Gastroesophageal sphincter (tissue), 4 donors: Measurements from ENCODE around the gene MED12. TPM values are rescaled to one million over a fixed set of nuclear protein-coding genes. Genes with fewer than 3 reads are reported as not detected.

ENCODE experiments used
- ATAC-seq: fragments of 150-250 bp; one replicate; pipeline ENCODE4 v1.9.1; 2016; ENCODE audit warnings: mild to moderate bottlenecking, moderate library complexity
- H3K27ac ChIP-seq, 4 donors: fragments of 200-600 bp; sonication (generic) in 3 of 4; 1 replicate in 3 of 4; 2 replicates in 1 of 4; pipeline ENCODE4 v1.5.1; 2016 to 2019
- H3K27me3 ChIP-seq: fragments of 200-600 bp; sonication (generic); one replicate; pipeline ENCODE4 v1.5.1; 2019
- H3K36me3 ChIP-seq, 2 donors: fragments of 200-600 bp; sonication (generic); one replicate each; pipeline ENCODE4 v1.5.1; 2019; ENCODE audit warnings: control low read depth in 1 of 2
- H3K4me1 ChIP-seq, 3 donors: fragments of 200-600 bp; sonication (generic); 1 replicate in 2 of 3; 2 replicates in 1 of 3; pipeline ENCODE4 v1.5.1; 2016 to 2019; ENCODE audit warnings: control low read depth in 2 of 3
- H3K4me3 ChIP-seq, 2 donors: fragments of 200-600 bp; sonication (generic); one replicate each; pipeline ENCODE4 v1.5.1; 2019; ENCODE audit warnings: mild to moderate bottlenecking in 1 of 2, moderate library complexity in 1 of 2
- H3K9me3 ChIP-seq, 3 donors: fragments of 200-600 bp; sonication (generic); one replicate each; pipeline ENCODE4 v1.5.1; 2017 to 2019; ENCODE audit warnings: control low read depth in 2 of 3
- CTCF ChIP-seq, 4 experiments: fragments of 200-600 bp in 2 of 4; fragments of 450-650 bp in 2 of 4; sonication (generic) in 1 of 4; IDR thresholded peaks; one replicate each; pipeline ENCODE4 v1.5.1; 2017 to 2019; ENCODE audit warnings: antibody characterized with exemption in 4 of 4, mild to moderate bottlenecking in 2 of 4, moderate library complexity in 2 of 4
- EP300 ChIP-seq: sonication (generic); formaldehyde crosslinking; IDR thresholded peaks from one replicate; pipeline ENCODE4 v1.6.1; 2017; ENCODE audit warnings: antibody characterized with exemption, mild to moderate bottlenecking
- POLR2A ChIP-seq, 2 donors: fragments of 450-650 bp; IDR thresholded peaks; one replicate each; pipeline ENCODE4 v1.6.1; 2017; ENCODE audit warnings: antibody characterized with exemption in 2 of 2, mild to moderate bottlenecking in 2 of 2, moderate library complexity in 1 of 2
- POLR2AphosphoS5 ChIP-seq: sonication (generic); formaldehyde crosslinking; IDR thresholded peaks from one replicate; pipeline ENCODE4 v1.6.1; 2017; ENCODE audit warnings: antibody characterized with exemption
- WGBS, 2 donors: methylation state at CpG; one replicate each; pipeline ENCODE4 v1.1.5; 2018; ENCODE audit warnings: low coverage in 1 of 2; 5-methylcytosine and 5-hydroxymethylcytosine counted together
- total RNA-seq, 4 donors: library from RNA; depleted of rRNA; stranded (reverse); fragments of >200 nt; gene quantifications; one replicate each; pipeline ENCODE4 v1.1.0, GENCODE V29; 2016

MED12 gene
- total RNA-seq, 4 donors from 2014 or later: 19.7 to 30.2 (median 26.2) TPM

GRCh38 chrX:71144651-71145050, 26.3 kb downstream of the MED12 start, which contains the start of gene NLGN3:
NLGN3 (plus strand) TSS chrX:71144841; CDS start chrX:71147750, 2,909 bp downstream.
- WGBS, 2 donors: 62% methylated on average over 3 of the region's 28 CpGs; no CpG with 5 or more reads in 1 of the 2 donors
- H3K27me3 ChIP-seq: no peaks in the 10 kb centered on the region
- ATAC-seq: no peak
- peak within 1 kb of the TSS in 1 of 4 donors; percentile 14 for H3K27ac ChIP-seq
- no peak for TF ChIP-seq POLR2AphosphoS5
- no peak for TF ChIP-seq POLR2A (IDR thresholded peaks at IDR 0.05)
- H3K4me3 ChIP-seq: peak within 1 kb of the TSS; percentile 30 to 41
- H3K9me3 ChIP-seq: no peaks in the 10 kb centered on the region
- H3K4me1 ChIP-seq: peaks cover 0 to 29% (median 0%) of the 10 kb centered on the region in 3 donors
- peaks cover 0 to 31% of the 10 kb centered on the region in 2 donors for H3K36me3 ChIP-seq

- WGBS, 2 donors: 85% methylated on average over 10 of the region's 28 CpGs; no CpG with 5 or more reads in 1 of the 2 donors
- Histone ChIP-seq H3K9me3 (no peaks in the 10 kb centered on the region), H3K4me1 (peaks cover 0 to 29% (median 0%) of the 10 kb centered on the region in 3 donors), H3K27ac (no peak overlapping the region), H3K27me3 (no peaks in the 10 kb centered on the region), H3K4me3 (no peak overlapping the region), H3K36me3 (peaks cover 0 to 2% of the 10 kb centered on the region in 2 donors)
- TF ChIP-seq POLR2A (IDR thresholded peaks at IDR 0.05) (no peak), CTCF (IDR thresholded peaks at IDR 0.05) (no peak), EP300 (no peak), POLR2AphosphoS5 (no peak)
- ATAC-seq: no peak
These were observed 29.3 kb downstream of the MED12 start for GRCh38 chrX:71147496-71148277.

GRCh38 chrX:71148278-71148663, 29.9 kb downstream of the MED12 start:
- no peak overlapping the region for H3K27ac ChIP-seq
- peaks cover 0 to 26% (median 0%) of the 10 kb centered on the region in 3 donors for H3K4me1 ChIP-seq
- no CpG with 5 or more reads among the region's 8 CpGs for WGBS, 2 donors
- no peak for TF ChIP-seq POLR2AphosphoS5
- TF ChIP-seq CTCF (IDR thresholded peaks at IDR 0.05): no peak
- TF ChIP-seq EP300: no peak
- TF ChIP-seq POLR2A (IDR thresholded peaks at IDR 0.05): no peak
- no peak overlapping the region for H3K4me3 ChIP-seq
- H3K9me3 ChIP-seq: no peaks in the 10 kb centered on the region
- H3K27me3 ChIP-seq: no peaks in the 10 kb centered on the region
- H3K36me3 ChIP-seq: no peaks in the 10 kb centered on the region
- ATAC-seq: no peak

- no peak for ATAC-seq
- no peaks in the 10 kb centered on the region for H3K9me3 ChIP-seq
- no peaks in the 10 kb centered on the region for H3K4me1 ChIP-seq
- TF ChIP-seq CTCF (IDR thresholded peaks at IDR 0.05): no peak
- no peak for TF ChIP-seq POLR2A (IDR thresholded peaks at IDR 0.05)
- TF ChIP-seq POLR2AphosphoS5: no peak
- TF ChIP-seq EP300: no peak
- H3K27ac ChIP-seq: no peak overlapping the region
- no peak overlapping the region for H3K4me3 ChIP-seq
- H3K27me3 ChIP-seq: no peaks in the 10 kb centered on the region
- no peaks in the 10 kb centered on the region for H3K36me3 ChIP-seq
- WGBS, 2 donors: 52% methylated on average over 3 of the region's 7 CpGs; no CpG with 5 or more reads in 1 of the 2 donors
These were observed 33.0 kb downstream of the MED12 start for GRCh38 chrX:71151366-71151765.

- no peaks in the 10 kb centered on the region for H3K27me3 ChIP-seq
- no CpG with 5 or more reads among the region's 7 CpGs for WGBS, 2 donors
- ATAC-seq: no peak
These were observed 35.8 kb downstream of the MED12 start for GRCh38 chrX:71154196-71154595.

More at GRCh38 chrX:71154196-71154595, 35.8 kb downstream of the MED12 start:
- H3K36me3 ChIP-seq: no peaks in the 10 kb centered on the region
- no peak overlapping the region for H3K4me3 ChIP-seq
- H3K27ac ChIP-seq: no peak overlapping the region
- H3K4me1 ChIP-seq: no peaks in the 10 kb centered on the region
- TF ChIP-seq POLR2A (IDR thresholded peaks at IDR 0.05): no peak
- no peak for TF ChIP-seq POLR2AphosphoS5
- no peak for TF ChIP-seq EP300
- no peak for TF ChIP-seq CTCF (IDR thresholded peaks at IDR 0.05)
- H3K9me3 ChIP-seq: no peaks in the 10 kb centered on the region
